SH-SY5Y (cell line): ENCODE measurements around the gene CHIT1.

Source experiments
- GATA2 ChIP-seq: IDR thresholded peaks from 2 replicates; pipeline ENCODE4 v1.6.1; 2011; ENCODE audit warnings: mild to moderate bottlenecking, low read depth, low read length
- GATA3 ChIP-seq: IDR thresholded peaks from 2 replicates; pipeline ENCODE4 v1.6.1; 2011; ENCODE audit warnings: low read depth, mild to moderate bottlenecking, low read length, moderate library complexity

DNA sequence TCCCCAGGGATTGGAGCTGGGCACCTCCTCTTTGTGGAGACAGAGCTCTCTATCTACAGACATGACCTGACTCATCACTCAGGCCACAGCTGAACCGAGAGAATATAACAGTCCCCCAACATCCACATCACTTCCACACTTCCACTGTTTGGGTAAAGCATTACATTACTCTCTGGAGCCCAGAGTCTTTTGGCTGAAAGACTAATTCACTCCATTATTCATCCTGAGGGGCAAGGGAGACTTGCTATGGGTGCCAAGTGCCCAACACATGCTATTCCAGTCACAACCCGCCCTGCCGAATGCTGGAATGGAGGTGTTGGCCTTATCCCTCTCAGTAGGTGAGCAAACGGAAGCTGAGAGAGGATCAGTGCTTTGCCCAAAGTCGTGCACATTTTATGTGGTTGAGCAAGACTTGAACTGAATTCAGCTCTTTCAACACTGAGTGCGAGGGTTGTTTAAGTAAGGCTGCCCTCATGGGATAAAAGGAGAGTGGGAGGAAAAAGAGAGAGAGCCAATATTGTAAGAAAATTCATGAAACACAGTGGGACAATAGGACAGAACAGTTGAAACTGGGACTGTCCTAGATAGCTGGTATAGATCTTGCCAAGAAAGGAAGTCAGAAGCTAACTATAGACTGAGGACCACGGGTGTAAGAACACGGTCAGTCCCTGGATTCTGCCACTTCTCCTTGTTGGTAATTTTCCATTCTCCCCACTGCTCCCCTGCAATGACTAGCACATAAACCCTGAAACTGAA, 29.5 kb downstream of the CHIT1 start:
- TF ChIP-seq GATA2 = no peak
- TF ChIP-seq GATA3 = no peak
